Measurements from ENCODE around the gene PLA2G4B.

The PLA2G4B gene

DNA sequence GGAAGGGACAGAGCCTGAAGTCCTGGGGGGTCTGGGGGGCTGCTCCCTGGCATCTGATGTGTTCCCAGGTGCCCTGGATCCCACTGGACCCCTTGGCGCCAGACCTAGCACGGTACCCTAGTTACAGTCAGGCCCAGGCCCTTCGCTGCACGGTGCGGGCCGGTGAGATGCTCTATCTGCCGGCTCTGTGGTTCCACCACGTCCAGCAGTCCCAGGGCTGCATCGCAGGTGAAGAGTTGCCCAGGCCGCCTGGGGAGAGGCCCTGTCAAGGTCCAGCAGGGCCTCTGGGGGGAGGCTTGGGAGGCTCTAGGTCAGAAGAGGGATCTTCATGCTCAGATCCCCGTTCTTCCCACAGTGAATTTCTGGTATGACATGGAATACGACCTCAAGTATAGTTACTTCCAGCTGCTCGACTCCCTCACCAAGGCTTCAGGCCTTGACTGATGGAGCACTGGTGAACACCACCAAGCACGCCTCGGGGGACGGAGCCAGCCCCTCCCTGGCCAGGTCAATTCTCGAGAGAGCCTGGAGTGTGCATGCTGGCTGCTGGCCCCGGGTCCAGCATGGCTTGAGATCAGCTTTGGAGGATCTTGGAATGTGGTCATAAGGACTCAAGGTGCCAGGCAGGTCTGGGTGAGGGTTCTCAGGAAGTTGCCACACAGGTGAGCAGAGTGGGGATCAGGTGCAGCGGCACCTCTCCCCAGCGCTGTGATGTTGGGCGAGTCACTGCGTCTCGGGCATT is 1.8 kb upstream of the PLA2G4B start:
- no peak for TF ChIP-seq TAF1 (IDR thresholded peaks at IDR 0.05; ENCODE audit: low read depth)
- no peak for TF ChIP-seq YY1 (IDR thresholded peaks at IDR 0.05; ENCODE audit: low read depth)
- TF ChIP-seq, protein P1, sequence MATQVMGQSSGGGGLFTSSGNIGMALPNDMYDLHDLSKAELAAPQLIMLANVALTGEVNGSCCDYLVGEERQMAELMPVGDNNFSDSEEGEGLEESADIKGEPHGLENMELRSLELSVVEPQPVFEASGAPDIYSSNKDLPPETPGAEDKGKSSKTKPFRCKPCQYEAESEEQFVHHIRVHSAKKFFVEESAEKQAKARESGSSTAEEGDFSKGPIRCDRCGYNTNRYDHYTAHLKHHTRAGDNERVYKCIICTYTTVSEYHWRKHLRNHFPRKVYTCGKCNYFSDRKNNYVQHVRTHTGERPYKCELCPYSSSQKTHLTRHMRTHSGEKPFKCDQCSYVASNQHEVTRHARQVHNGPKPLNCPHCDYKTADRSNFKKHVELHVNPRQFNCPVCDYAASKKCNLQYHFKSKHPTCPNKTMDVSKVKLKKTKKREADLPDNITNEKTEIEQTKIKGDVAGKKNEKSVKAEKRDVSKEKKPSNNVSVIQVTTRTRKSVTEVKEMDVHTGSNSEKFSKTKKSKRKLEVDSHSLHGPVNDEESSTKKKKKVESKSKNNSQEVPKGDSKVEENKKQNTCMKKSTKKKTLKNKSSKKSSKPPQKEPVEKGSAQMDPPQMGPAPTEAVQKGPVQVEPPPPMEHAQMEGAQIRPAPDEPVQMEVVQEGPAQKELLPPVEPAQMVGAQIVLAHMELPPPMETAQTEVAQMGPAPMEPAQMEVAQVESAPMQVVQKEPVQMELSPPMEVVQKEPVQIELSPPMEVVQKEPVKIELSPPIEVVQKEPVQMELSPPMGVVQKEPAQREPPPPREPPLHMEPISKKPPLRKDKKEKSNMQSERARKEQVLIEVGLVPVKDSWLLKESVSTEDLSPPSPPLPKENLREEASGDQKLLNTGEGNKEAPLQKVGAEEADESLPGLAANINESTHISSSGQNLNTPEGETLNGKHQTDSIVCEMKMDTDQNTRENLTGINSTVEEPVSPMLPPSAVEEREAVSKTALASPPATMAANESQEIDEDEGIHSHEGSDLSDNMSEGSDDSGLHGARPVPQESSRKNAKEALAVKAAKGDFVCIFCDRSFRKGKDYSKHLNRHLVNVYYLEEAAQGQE (IDR thresholded peaks at IDR 0.05; ENCODE audit: low read depth) = no peak
- no peak for TF ChIP-seq RAD21 (IDR thresholded peaks at IDR 0.05; ENCODE audit: low read depth)
- TF ChIP-seq FOXM1 (IDR thresholded peaks at IDR 0.05; ENCODE audit: borderline replicate concordance, low read depth) = no peak
- TF ChIP-seq TCF12 (IDR thresholded peaks at IDR 0.05; ENCODE audit: low read depth) = no peak
- TF ChIP-seq ZBTB7A (IDR thresholded peaks at IDR 0.05; ENCODE audit: low read depth) = no peak
- TF ChIP-seq EGR1 (IDR thresholded peaks at IDR 0.05) = no peak
- no peak for TF ChIP-seq TEAD4 (IDR thresholded peaks at IDR 0.05)
- TF ChIP-seq MAX (IDR thresholded peaks at IDR 0.05) = no peak
- TF ChIP-seq CEBPB (IDR thresholded peaks at IDR 0.05) = no peak
- no peak for TF ChIP-seq EP300 (IDR thresholded peaks at IDR 0.05; ENCODE audit: borderline replicate concordance)

DNA sequence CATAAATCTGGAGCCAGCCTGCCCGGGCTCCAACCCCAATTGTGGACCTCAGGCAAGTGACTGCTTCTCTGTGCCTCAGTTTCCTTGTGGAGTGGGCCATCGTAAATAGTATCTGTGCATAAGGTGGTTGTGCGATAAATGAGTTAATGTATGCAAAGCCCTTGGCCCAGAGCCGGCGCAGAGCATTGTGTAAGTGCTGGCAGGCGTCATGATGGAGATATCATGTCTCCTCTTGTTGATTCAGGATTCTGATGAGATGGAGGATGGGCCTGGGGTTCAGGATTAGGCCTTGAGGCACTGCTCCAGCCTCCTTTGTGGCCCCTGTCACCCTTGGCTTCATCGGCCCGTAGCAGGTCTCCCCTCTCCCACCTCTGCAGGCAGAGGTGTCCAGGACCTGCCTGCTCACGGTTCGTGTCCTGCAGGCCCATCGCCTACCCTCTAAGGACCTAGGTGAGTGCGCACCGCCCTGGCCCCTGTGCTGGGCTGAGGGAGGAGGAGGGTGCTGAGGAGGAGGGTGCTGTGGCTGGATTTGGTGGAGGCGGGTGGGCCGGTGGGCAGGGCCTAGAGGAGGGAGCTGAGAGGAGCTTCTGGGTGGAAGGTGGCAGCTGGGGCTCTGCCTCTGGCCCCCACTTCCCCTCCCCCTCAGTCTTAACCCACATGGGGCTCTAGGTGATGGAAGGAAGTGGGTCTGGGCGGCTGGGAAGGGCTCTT is 1.3 kb downstream of the PLA2G4B start:
- no peak for TF ChIP-seq TAF1 (IDR thresholded peaks at IDR 0.05; ENCODE audit: low read depth)
- TF ChIP-seq RAD21 (IDR thresholded peaks at IDR 0.05; ENCODE audit: low read depth) = no peak

DNA sequence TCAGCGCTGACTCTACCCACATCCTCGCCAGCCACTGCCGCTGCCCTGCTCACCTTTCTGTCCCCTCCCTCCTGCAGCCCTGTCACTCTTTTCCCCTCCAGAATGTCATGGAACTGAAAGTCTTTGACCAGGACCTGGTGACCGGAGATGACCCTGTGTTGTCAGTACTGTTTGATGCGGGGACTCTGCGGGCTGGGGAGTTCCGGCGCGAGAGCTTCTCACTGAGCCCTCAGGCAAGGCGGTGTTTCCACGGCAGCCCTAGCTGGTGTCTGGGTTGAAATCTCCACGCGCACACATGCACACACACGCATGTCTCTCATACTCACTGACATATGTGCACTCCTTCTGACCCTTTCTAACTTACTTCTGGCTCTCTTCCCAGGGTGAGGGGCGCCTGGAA is 2.0 kb downstream of the PLA2G4B start:
- TF ChIP-seq TEAD4 (IDR thresholded peaks at IDR 0.05) (no peak), NFIC (IDR thresholded peaks at IDR 0.05) (no peak), TAF1 (IDR thresholded peaks at IDR 0.05; ENCODE audit: low read depth) (no peak), CREB1 (IDR thresholded peaks at IDR 0.05; ENCODE audit: low read depth) (no peak), EP300 (IDR thresholded peaks at IDR 0.05; ENCODE audit: borderline replicate concordance) (no peak), ZBTB7A (IDR thresholded peaks at IDR 0.05; ENCODE audit: low read depth) (no peak), MAX (IDR thresholded peaks at IDR 0.05) (no peak), RAD21 (IDR thresholded peaks at IDR 0.05; ENCODE audit: low read depth) (no peak), FOXM1 (IDR thresholded peaks at IDR 0.05; ENCODE audit: borderline replicate concordance, low read depth) (no peak), TCF12 (IDR thresholded peaks at IDR 0.05; ENCODE audit: low read depth) (no peak), EGR1 (IDR thresholded peaks at IDR 0.05) (no peak), CEBPB (IDR thresholded peaks at IDR 0.05) (no peak), YY1 (IDR thresholded peaks at IDR 0.05; ENCODE audit: low read depth) (no peak)
- TF ChIP-seq, protein P2, sequence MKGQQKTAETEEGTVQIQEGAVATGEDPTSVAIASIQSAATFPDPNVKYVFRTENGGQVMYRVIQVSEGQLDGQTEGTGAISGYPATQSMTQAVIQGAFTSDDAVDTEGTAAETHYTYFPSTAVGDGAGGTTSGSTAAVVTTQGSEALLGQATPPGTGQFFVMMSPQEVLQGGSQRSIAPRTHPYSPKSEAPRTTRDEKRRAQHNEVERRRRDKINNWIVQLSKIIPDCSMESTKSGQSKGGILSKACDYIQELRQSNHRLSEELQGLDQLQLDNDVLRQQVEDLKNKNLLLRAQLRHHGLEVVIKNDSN (IDR thresholded peaks at IDR 0.05) = no peak
- TF ChIP-seq, protein P1 (IDR thresholded peaks at IDR 0.05; ENCODE audit: low read depth) = no peak

DNA sequence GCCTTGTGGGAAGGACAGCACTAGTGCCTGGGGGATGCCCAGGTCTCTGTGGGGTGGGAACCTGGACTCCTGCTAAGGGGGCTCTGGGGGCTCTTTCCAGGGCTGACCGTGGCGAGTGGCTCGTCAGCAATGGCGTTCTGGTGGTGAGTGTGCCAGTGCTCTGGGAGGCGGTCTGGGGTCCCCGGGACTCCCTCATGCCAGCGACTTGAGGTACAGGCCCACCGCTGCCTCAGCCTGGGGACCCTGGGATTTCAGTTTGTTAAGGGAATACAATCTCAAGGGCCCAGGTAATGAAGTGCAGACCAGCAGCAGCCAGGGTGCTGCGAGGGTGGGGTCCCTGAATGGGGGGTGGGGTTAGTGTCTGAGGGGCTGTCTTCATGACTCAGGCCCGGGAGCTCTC is 2.5 kb downstream of the PLA2G4B start:
- TF ChIP-seq FOXM1 (IDR thresholded peaks at IDR 0.05; ENCODE audit: borderline replicate concordance, low read depth) (no peak), ZBTB7A (IDR thresholded peaks at IDR 0.05; ENCODE audit: low read depth) (no peak), EP300 (IDR thresholded peaks at IDR 0.05; ENCODE audit: borderline replicate concordance) (no peak), TCF12 (IDR thresholded peaks at IDR 0.05; ENCODE audit: low read depth) (no peak), CREB1 (IDR thresholded peaks at IDR 0.05; ENCODE audit: low read depth) (no peak), CEBPB (IDR thresholded peaks at IDR 0.05) (no peak), EGR1 (IDR thresholded peaks at IDR 0.05) (no peak), TEAD4 (IDR thresholded peaks at IDR 0.05) (no peak), TAF1 (IDR thresholded peaks at IDR 0.05; ENCODE audit: low read depth) (no peak), MAX (IDR thresholded peaks at IDR 0.05) (no peak), YY1 (IDR thresholded peaks at IDR 0.05; ENCODE audit: low read depth) (no peak), NFIC (IDR thresholded peaks at IDR 0.05) (no peak), RAD21 (IDR thresholded peaks at IDR 0.05; ENCODE audit: low read depth) (no peak)
- TF ChIP-seq, protein P2 (IDR thresholded peaks at IDR 0.05) = no peak
- TF ChIP-seq, protein P1 (IDR thresholded peaks at IDR 0.05; ENCODE audit: low read depth) = no peak
